OCI-LY1 (cell line): ENCODE results near the gene CDH22.

Source experiments
- H2AFZ ChIP-seq: fragments of 200-600 bp; sonication (generic), shearing (Covaris generic); 2 replicates; pipeline ENCODE4 v1.6.0; 2014; ENCODE audit warnings: antibody characterized with exemption, mild to moderate bottlenecking, low read length
- H3F3A ChIP-seq: fragments of 200-600 bp; sonication (generic), shearing (Covaris generic); 2 replicates; pipeline ENCODE4 v1.6.0; 2014; ENCODE audit warnings: mild to moderate bottlenecking, antibody characterized with exemption, low read length, moderate library complexity; ENCODE audit not compliant: insufficient read depth
- H3K27ac ChIP-seq: fragments of 200-600 bp; sonication (generic); 2 replicates; pipeline ENCODE4 v1.5.1; 2014; ENCODE audit warnings: low read length, mixed run types, mild to moderate bottlenecking, low read depth; ENCODE audit not compliant: poor library complexity, severe bottlenecking
- H3K27me3 ChIP-seq: fragments of 200-600 bp; sonication (generic); 2 replicates; pipeline ENCODE4 v1.6.0; 2014; ENCODE audit warnings: antibody characterized with exemption, mild to moderate bottlenecking, low read length, moderate library complexity; ENCODE audit not compliant: insufficient read depth
- H3K36me3 ChIP-seq: fragments of 200-600 bp; sonication (generic); 2 replicates; pipeline ENCODE4 v1.6.1; 2014; ENCODE audit warnings: mild to moderate bottlenecking, antibody characterized with exemption, low read length, moderate library complexity, mixed read lengths; ENCODE audit not compliant: insufficient read depth
- H3K4me1 ChIP-seq: fragments of 200-600 bp; sonication (generic); 2 replicates; pipeline ENCODE4 v1.5.1; 2014; ENCODE audit warnings: mild to moderate bottlenecking, low read length, moderate library complexity; ENCODE audit not compliant: insufficient read depth, severe bottlenecking
- H3K4me2 ChIP-seq: fragments of 200-600 bp; sonication (generic), shearing (Covaris generic); 2 replicates; pipeline ENCODE4 v1.6.1; 2014; ENCODE audit warnings: low read length
- H3K4me3 ChIP-seq: fragments of 200-600 bp; sonication (generic); 2 replicates; pipeline ENCODE4 v1.5.1; 2014; ENCODE audit warnings: low read length, low read depth, mild to moderate bottlenecking, mixed read lengths; ENCODE audit not compliant: poor library complexity, severe bottlenecking
- H3K79me2 ChIP-seq: fragments of 200-600 bp; shearing (Covaris generic); 2 replicates; pipeline ENCODE4 v1.6.1; 2016; ENCODE audit warnings: mixed run types, low read length, mixed read lengths; ENCODE audit not compliant: insufficient read depth
- H3K9ac ChIP-seq: fragments of 200-600 bp; sonication (generic), shearing (Covaris generic); 2 replicates; pipeline ENCODE4 v1.6.1; 2014; ENCODE audit warnings: mild to moderate bottlenecking, low read length, mixed read lengths
- H3K9me2 ChIP-seq: fragments of 200-600 bp; sonication (generic), shearing (Covaris generic); 2 replicates; pipeline ENCODE4 v1.6.1; 2014; ENCODE audit warnings: low read depth, mild to moderate bottlenecking, low read length, mixed read lengths
- H3K9me3 ChIP-seq: fragments of 200-600 bp; shearing (Covaris generic); 2 replicates; pipeline ENCODE4 v1.6.1; 2014; ENCODE audit warnings: low read length, mixed read lengths
- H4K20me1 ChIP-seq: fragments of 200-600 bp; sonication (generic), shearing (Covaris generic); 2 replicates; pipeline ENCODE4 v1.6.0; 2016; ENCODE audit warnings: mild to moderate bottlenecking, low read length; ENCODE audit not compliant: insufficient read depth
- EZH2 ChIP-seq: fragments of 200-600 bp; sonication (generic), shearing (Covaris generic); IDR thresholded peaks from 2 replicates; pipeline ENCODE4 v1.8.0; 2017; ENCODE audit warnings: borderline replicate concordance, mixed run types, mild to moderate bottlenecking, antibody characterized with exemption, low read length, moderate library complexity, mixed read lengths
- TF ChIP-seq, protein P1 (sequence below): fragments of 200-600 bp; sonication (generic), shearing (Covaris generic); IDR thresholded peaks from 2 replicates; pipeline ENCODE4 v1.5.1; 2017; ENCODE audit warnings: mild to moderate bottlenecking, antibody characterized with exemption, low read length, moderate library complexity, mixed read lengths

Gene CDH22

DNA sequence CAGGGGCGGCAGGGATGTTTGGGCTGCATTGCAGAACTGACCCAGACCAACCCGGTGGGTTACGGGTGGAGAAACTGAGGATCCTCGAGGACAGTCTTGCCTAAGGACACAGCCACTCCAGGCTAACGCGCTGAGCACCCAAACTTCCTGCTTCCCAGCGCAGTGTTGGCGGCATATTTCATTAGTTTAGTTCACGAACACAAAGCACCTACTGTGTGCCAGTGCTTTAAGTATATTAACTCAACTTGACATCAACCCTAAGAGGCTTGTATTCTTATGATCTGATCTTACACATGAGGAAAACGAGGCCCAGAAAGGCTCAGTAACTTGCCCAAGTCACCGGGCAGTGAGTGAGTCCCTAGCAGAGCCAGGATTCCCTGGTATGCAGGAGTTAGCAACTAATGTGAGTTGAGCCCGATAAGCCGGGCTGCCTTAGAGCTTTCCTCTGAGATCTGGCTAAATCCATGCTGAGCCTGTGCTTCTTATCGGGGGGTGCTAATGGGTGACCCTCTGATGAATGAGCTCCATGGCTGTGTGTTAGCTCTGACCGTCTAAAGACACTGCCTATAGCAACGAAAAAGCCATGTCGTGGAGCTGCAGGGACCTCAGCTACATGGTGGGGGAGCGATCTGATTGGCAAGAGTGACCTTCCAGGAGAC lies 97.5 kb downstream of the CDH22 start:
- H3K36me3 ChIP-seq, result no peaks in the 10 kb centered on the region
- H3K27me3 ChIP-seq, result peaks cover 6% of the 10 kb centered on the region; the same call in 1 of the 2 replicates
- H3K9ac ChIP-seq, result no peak overlapping the region
- no peak overlapping the region for H2AFZ ChIP-seq
- no peaks in the 10 kb centered on the region for H3K9me3 ChIP-seq
- H3K27ac ChIP-seq, result no peak overlapping the region
- no peaks in the 10 kb centered on the region for H3K79me2 ChIP-seq
- H3F3A ChIP-seq, result no peaks in the 10 kb centered on the region
- no peaks in the 10 kb centered on the region for H4K20me1 ChIP-seq
- no peak overlapping the region for H3K4me3 ChIP-seq
- no peaks in the 10 kb centered on the region for H3K4me1 ChIP-seq
- TF ChIP-seq, protein P1, sequence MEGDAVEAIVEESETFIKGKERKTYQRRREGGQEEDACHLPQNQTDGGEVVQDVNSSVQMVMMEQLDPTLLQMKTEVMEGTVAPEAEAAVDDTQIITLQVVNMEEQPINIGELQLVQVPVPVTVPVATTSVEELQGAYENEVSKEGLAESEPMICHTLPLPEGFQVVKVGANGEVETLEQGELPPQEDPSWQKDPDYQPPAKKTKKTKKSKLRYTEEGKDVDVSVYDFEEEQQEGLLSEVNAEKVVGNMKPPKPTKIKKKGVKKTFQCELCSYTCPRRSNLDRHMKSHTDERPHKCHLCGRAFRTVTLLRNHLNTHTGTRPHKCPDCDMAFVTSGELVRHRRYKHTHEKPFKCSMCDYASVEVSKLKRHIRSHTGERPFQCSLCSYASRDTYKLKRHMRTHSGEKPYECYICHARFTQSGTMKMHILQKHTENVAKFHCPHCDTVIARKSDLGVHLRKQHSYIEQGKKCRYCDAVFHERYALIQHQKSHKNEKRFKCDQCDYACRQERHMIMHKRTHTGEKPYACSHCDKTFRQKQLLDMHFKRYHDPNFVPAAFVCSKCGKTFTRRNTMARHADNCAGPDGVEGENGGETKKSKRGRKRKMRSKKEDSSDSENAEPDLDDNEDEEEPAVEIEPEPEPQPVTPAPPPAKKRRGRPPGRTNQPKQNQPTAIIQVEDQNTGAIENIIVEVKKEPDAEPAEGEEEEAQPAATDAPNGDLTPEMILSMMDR, result no peak
- no peak for TF ChIP-seq EZH2
- no peak overlapping the region for H3K4me2 ChIP-seq
- no peaks in the 10 kb centered on the region for H3K9me2 ChIP-seq

DNA sequence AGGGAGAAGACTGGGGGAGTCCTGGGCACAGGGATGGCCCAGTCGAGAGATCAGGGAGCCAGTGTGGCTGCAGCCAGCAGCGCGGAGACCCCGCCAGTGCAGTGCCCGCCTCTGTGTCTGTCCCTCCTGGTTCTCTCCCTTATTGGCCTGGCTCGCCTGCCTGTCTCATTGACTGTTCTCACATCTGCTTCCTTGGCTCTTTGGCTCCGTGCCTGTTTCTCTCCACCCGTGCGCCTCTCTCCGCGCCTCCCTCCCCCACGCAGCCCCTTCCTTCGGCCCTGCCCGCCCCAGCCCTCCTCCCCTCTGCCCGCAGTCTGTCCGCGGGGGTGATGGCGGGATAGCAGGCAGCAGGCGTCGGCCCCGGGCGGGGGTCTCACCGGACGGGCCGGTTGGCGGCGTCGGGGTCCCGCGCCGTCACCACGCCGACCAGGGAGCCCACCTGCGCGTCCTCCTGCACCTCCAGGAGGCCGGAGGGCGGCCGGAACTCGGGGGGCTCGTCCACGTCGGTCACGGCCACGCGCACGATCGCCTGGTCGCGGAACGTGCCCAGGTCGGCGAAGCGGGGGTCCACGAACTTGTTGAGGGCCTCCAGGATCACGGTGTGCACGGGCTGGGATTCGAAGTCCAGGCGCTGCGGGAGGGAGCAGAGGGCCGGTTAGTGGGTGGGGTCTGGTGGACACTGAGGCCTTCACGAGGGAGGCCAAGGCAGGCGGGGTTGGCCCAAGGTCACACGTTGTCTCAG lies 98.2 kb downstream of the CDH22 start:
- Histone ChIP-seq H3K9me2 (no peaks in the 10 kb centered on the region), H2AFZ (no peak overlapping the region), H3K36me3 (no peaks in the 10 kb centered on the region), H3K27ac (no peak overlapping the region), H3K9ac (no peak overlapping the region), H3K27me3 (peaks cover 6% of the 10 kb centered on the region; the same call in 1 of the 2 replicates), H3K4me3 (no peak overlapping the region), H3K9me3 (no peaks in the 10 kb centered on the region), H3K4me1 (no peaks in the 10 kb centered on the region), H3K79me2 (no peaks in the 10 kb centered on the region), H3K4me2 (no peak overlapping the region), H4K20me1 (no peaks in the 10 kb centered on the region), H3F3A (no peaks in the 10 kb centered on the region)
- TF ChIP-seq EZH2, result no peak
- TF ChIP-seq, protein P1, result no peak

GRCh38 chr20:46207793-46208192 lies 100.5 kb downstream of the CDH22 start:
- no peak for TF ChIP-seq EZH2
- TF ChIP-seq, protein P1, result no peak
- no peak overlapping the region for H3K9ac ChIP-seq
- no peaks in the 10 kb centered on the region for H3K36me3 ChIP-seq
- H3K4me2 ChIP-seq, result no peak overlapping the region
- H4K20me1 ChIP-seq, result no peaks in the 10 kb centered on the region
- no peaks in the 10 kb centered on the region for H3K79me2 ChIP-seq
- no peaks in the 10 kb centered on the region for H3K4me1 ChIP-seq
- no peaks in the 10 kb centered on the region for H3K9me2 ChIP-seq
- H3K9me3 ChIP-seq, result no peaks in the 10 kb centered on the region
- H3K27ac ChIP-seq, result no peak overlapping the region
- no peak overlapping the region for H3K4me3 ChIP-seq
- H2AFZ ChIP-seq, result no peak overlapping the region
- peaks cover 6% of the 10 kb centered on the region; the same call in 1 of the 2 replicates for H3K27me3 ChIP-seq
- no peaks in the 10 kb centered on the region for H3F3A ChIP-seq
